GM19099 (cell line): ENCODE data around the gene TMBIM6.

ENCODE experiments used
- POLR2A ChIP-seq: IDR thresholded peaks from 3 replicates; pipeline ENCODE4 v1.6.1; 2011; ENCODE audit warnings: low read depth; ENCODE audit not compliant: insufficient read length; ENCODE audit errors: extremely low read depth

Gene TMBIM6

GRCh38 chr12:49800421-49801140 lies 59.2 kb downstream of the TMBIM6 start:
- TF ChIP-seq POLR2A = no peak

GRCh38 chr12:49801141-49802063 lies 60.0 kb downstream of the TMBIM6 start:
- no peak for TF ChIP-seq POLR2A

- TF ChIP-seq POLR2A = no peak
These were observed 62.5 kb downstream of the TMBIM6 start for GRCh38 chr12:49803693-49804450.

GRCh38 chr12:49804821-49805220 lies 63.5 kb downstream of the TMBIM6 start:
- no peak for TF ChIP-seq POLR2A

GRCh38 chr12:49805409-49805808 lies 64.1 kb downstream of the TMBIM6 start:
- TF ChIP-seq POLR2A = no peak

GRCh38 chr12:49806321-49806813 lies 65.0 kb downstream of the TMBIM6 start:
- no peak for TF ChIP-seq POLR2A

- TF ChIP-seq POLR2A = no peak
These were observed 65.5 kb downstream of the TMBIM6 start for GRCh38 chr12:49806877-49807276.

- TF ChIP-seq POLR2A = no peak
These were observed 66.7 kb downstream of the TMBIM6 start for GRCh38 chr12:49807991-49808580.

- TF ChIP-seq POLR2A = no peak
These were observed 67.5 kb downstream of the TMBIM6 start for GRCh38 chr12:49808686-49809380.

- TF ChIP-seq POLR2A = no peak
These were observed 68.1 kb downstream of the TMBIM6 start for GRCh38 chr12:49809381-49809905.

GRCh38 chr12:49809906-49810389 lies 68.6 kb downstream of the TMBIM6 start:
- TF ChIP-seq POLR2A = no peak

GRCh38 chr12:49811136-49811535 lies 69.8 kb downstream of the TMBIM6 start:
- TF ChIP-seq POLR2A = no peak

GRCh38 chr12:49811961-49812401 lies 70.6 kb downstream of the TMBIM6 start:
- no peak for TF ChIP-seq POLR2A

- no peak for TF ChIP-seq POLR2A
These were observed 71.8 kb downstream of the TMBIM6 start for GRCh38 chr12:49813131-49813530.
